Erythroblast (primary cell): ENCODE measurements around the gene CD84.

ENCODE experiments used
- GATA1 ChIP-seq: IDR thresholded peaks from 2 replicates; pipeline ENCODE4 v1.6.1; 2011; ENCODE audit warnings: low read depth, mild to moderate bottlenecking, control low read depth, low read length, moderate library complexity
- POLR2A ChIP-seq: IDR thresholded peaks from 2 replicates; pipeline ENCODE4 v1.6.1; 2011; ENCODE audit warnings: mild to moderate bottlenecking, low read length

GRCh38 chr1:160539684-160539989, 39.7 kb downstream of the CD84 start:
- TF ChIP-seq POLR2A = no peak
- no peak for TF ChIP-seq GATA1
